Type B pancreatic cell (in vitro differentiated cells): ENCODE results near the gene ACTR2. TPM values are rescaled to one million over a fixed set of nuclear protein-coding genes. Genes with fewer than 3 reads are reported as not detected.
A peak's percentile ranks its signal among the peaks of the same experiment; 100 is the strongest.
"Not testable (repeated sequence)": the region's sequence is repeated elsewhere in the genome, so short reads cannot be mapped to it uniquely, and the experiment has no call there.

Experiments used
- DNase-seq: peaks from one replicate; pipeline ENCODE4 v3.0.0; 2021; ENCODE audit warnings: mixed read lengths; ENCODE audit not compliant: unreplicated experiment; ENCODE audit errors: extremely low spot score
- H3K27ac Mint-ChIP-seq: 2 replicates; pipeline ENCODE4 v1.8.0; 2021; ENCODE audit warnings: mild to moderate bottlenecking, mixed read lengths
- H3K27me3 Mint-ChIP-seq: 2 replicates; pipeline ENCODE4 v1.8.0; 2021; ENCODE audit warnings: mixed read lengths
- H3K36me3 Mint-ChIP-seq: 2 replicates; pipeline ENCODE4 v1.8.0; 2021; ENCODE audit warnings: mixed read lengths
- H3K4me1 Mint-ChIP-seq: one replicate; pipeline ENCODE4 v1.8.0; 2021; ENCODE audit warnings: mixed read lengths; ENCODE audit not compliant: unreplicated experiment
- H3K4me3 Mint-ChIP-seq: 2 replicates; pipeline ENCODE4 v1.8.0; 2021; ENCODE audit warnings: mild to moderate bottlenecking, mixed read lengths
- H3K9me3 Mint-ChIP-seq: 2 replicates; pipeline ENCODE4 v1.8.0; 2021; ENCODE audit warnings: mixed read lengths
- long read RNA-seq: library from polyadenylated mRNA; unstranded; transcript quantifications from one replicate; pipeline ENCODE4 v2.0.0, GENCODE V29; 2020
- total RNA-seq: library from RNA; stranded (reverse); gene quantifications from 2 replicates; pipeline ENCODE4 v1.2.1, GENCODE V29; 2021; ENCODE audit warnings: low replicate concordance
- TF ChIP-seq, protein P1 (sequence below): fragments of 200-600 bp; sonication (generic); conservative IDR thresholded peaks from 2 replicates; pipeline ENCODE4 v1.5.0; 2021; ENCODE audit warnings: antibody characterized with exemption, mild to moderate bottlenecking

The ACTR2 gene
- total RNA-seq: 188 and 222 TPM in 2 replicates
- long read RNA-seq, transcript ACTR2-201 (9 exons, 3,861 nt): major isoform, 221 of 265 reads
- long read RNA-seq, partial matches to known transcripts: 8 of 265 reads
- long read RNA-seq, other reads (novel, unspliced or antisense): 36 of 265 reads

DNA sequence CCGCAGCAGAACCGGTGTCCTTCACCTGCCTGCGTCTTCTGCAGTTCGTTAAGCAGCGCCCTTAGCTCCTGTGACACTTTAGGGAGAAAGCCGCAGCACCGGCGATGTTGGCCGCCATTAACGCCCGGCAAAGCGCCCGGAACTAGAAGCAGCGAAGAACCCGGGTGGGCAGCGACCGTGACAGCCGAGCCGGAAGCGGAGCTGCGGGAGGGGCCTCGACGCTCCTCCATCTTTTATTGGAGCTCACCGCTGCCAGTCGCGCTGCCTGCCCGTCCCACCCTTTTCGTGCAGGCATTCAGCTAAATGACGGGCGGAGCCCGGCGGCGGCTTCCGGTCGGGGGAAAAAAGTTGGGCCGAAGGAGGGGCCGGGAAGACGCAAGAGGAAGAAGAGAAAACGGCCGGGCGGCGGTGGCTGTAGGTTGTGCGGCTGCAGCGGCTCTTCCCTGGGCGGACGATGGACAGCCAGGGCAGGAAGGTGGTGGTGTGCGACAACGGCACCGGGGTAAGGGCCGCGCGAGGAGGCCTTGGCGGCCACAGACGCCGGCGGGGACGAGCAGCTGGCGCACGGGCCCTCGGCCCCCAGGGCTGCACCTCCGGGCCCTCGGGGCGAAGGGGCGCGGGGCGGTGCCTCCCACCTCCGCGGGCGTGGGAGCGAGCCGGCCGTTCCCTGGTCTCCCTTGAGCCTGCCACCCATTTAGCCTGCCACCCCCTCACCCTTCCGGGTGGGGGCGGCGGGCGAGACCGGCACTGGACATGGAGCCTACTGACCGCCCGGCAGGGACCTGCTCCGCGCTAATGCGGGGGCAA lies at the start of gene ACTR2:
TSS of gene ACTR2 (plus strand) at position 376 of the 807 bp plus-strand sequence. CDS start at position 455, 79 bp downstream.
- peaks cover 29% of the 10 kb centered on the region for H3K4me1 Mint-ChIP-seq
- peak within 1 kb of the TSS; percentile 98 for H3K4me3 Mint-ChIP-seq
- peak; percentile 96 for DNase-seq
- H3K27ac Mint-ChIP-seq: peak within 1 kb of the TSS; percentile 99
- TF ChIP-seq, protein P1, sequence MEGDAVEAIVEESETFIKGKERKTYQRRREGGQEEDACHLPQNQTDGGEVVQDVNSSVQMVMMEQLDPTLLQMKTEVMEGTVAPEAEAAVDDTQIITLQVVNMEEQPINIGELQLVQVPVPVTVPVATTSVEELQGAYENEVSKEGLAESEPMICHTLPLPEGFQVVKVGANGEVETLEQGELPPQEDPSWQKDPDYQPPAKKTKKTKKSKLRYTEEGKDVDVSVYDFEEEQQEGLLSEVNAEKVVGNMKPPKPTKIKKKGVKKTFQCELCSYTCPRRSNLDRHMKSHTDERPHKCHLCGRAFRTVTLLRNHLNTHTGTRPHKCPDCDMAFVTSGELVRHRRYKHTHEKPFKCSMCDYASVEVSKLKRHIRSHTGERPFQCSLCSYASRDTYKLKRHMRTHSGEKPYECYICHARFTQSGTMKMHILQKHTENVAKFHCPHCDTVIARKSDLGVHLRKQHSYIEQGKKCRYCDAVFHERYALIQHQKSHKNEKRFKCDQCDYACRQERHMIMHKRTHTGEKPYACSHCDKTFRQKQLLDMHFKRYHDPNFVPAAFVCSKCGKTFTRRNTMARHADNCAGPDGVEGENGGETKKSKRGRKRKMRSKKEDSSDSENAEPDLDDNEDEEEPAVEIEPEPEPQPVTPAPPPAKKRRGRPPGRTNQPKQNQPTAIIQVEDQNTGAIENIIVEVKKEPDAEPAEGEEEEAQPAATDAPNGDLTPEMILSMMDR: no peak
- peaks cover 5% of the 10 kb centered on the region for H3K36me3 Mint-ChIP-seq
- H3K9me3 Mint-ChIP-seq: no peaks in the 10 kb centered on the region
- H3K27me3 Mint-ChIP-seq: no peaks in the 10 kb centered on the region

DNA sequence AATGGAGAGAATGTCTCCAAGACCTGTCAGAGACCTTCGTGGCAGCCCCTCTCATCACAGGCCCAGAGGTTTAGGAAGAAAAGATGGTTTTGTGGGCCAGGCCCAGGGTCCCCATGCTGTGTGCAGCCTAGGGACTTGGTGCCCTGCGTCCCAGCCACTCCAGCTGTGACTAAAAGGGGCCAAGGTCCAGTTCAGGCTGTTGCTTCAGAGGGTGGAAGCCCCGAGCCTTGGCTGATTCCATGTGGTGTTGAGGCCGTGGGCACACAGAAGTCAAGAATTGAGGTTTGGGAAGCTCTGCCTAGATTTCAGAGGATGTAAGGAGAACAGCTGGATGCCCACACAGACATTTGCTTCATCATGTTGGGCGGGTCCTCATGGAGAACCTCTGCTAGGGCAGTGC lies 45.1 kb upstream of the ACTR2 start:
- Mint-ChIP-seq H3K4me3 (no peak overlapping the region), H3K4me1 (peaks cover 12% of the 10 kb centered on the region), H3K36me3 (no peaks in the 10 kb centered on the region), H3K27me3 (no peaks in the 10 kb centered on the region), H3K9me3 (no peaks in the 10 kb centered on the region), H3K27ac (no peak overlapping the region)
- TF ChIP-seq, protein P1: no peak
- no peak for DNase-seq

DNA sequence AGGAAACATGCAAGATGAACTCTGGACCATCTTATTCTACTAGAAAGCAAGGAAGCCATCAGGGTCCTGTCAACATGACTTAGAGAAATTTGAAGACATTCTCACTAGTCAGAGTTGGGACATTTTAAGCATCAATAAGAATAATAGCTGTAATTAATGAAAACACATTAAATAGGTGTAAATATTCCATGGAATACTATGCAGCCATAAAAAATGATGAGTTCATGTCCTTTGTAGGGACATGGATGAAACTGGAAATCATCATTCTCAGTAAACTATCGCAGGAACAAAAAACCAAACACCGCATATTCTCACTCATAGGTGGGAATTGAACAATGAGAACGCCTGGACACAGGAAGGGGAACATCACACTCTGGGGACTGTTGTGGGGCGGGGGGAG lies 44.2 kb upstream of the ACTR2 start:
- H3K9me3 Mint-ChIP-seq, DNase-seq, H3K4me3 Mint-ChIP-seq, H3K27ac Mint-ChIP-seq, H3K27me3 Mint-ChIP-seq, H3K36me3 Mint-ChIP-seq: not testable (repeated sequence)
- H3K4me1 Mint-ChIP-seq: peaks cover 13% of the 10 kb centered on the region

DNA sequence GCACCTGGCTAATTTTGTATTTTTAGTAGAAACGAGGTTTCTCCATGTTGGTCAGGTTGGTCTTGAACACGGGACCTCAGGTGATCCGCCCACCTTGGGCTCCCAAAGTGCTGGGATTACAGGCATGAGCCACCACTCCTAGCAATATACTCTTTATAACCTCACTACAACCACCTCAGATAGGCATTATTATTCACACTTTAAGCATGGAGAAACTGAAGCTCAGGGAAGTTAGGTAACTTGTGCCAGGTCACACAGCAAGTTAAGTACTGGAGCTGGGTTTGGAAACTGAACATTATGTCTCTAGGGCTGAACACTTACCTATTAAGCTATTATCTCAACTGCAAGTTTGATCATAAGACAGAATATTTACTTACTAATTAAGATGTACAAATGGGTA lies 42.6 kb upstream of the ACTR2 start:
- peaks cover 2% of the 10 kb centered on the region for H3K27me3 Mint-ChIP-seq
- H3K9me3 Mint-ChIP-seq: no peaks in the 10 kb centered on the region
- peaks cover 13% of the 10 kb centered on the region for H3K4me1 Mint-ChIP-seq
- no peak overlapping the region for H3K4me3 Mint-ChIP-seq
- no peak overlapping the region for H3K27ac Mint-ChIP-seq
- DNase-seq: no peak
- no peaks in the 10 kb centered on the region for H3K36me3 Mint-ChIP-seq
- TF ChIP-seq, protein P1: no peak

DNA sequence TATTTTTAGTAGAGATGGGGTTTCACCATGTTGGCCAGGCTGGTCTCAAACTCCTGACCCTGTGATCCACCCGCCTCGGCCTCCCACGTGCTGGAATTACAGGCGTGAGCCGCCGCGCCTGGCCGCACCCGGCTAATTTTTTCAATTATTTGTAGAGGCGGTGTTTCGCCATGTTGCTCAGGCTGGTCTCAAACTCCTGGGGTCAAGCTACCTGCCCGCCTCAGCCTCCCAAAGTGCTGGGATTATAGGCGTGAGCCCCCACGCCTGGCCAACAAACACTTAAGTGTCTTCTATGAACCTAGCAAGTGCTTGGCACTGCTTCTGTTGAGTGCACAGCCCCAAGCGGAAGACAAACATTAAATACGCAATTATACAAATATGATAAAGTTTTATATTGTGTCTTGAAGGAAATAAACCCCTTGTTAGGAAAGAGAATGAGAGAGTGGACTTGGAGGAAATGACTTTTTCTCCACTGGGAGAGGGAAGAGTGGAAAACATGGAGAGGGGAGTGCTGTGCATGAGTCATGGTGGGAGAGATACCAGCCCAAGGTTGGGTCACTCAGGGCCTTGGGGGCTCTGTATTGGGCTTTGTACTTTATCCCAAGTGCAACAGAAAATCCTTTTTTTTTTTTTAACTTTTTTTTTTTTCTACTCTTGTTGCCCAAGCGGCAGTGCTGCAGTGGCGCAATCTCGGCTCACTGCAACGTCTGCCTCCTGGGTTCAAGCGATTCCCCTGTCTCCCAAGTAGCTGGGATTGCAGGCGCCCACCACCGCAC lies 41.4 kb upstream of the ACTR2 start:
- H3K27ac Mint-ChIP-seq: no peak overlapping the region

More for the DNA sequence above, 41.4 kb upstream of the ACTR2 start:
- no peaks in the 10 kb centered on the region for H3K9me3 Mint-ChIP-seq
- peaks cover 13% of the 10 kb centered on the region for H3K4me1 Mint-ChIP-seq
- H3K27me3 Mint-ChIP-seq: peaks cover 2% of the 10 kb centered on the region
- no peak for DNase-seq
- TF ChIP-seq, protein P1: no peak
- H3K4me3 Mint-ChIP-seq: no peak overlapping the region
- no peaks in the 10 kb centered on the region for H3K36me3 Mint-ChIP-seq
